B cell (primary cell): ENCODE data around the gene FOXB2. TPM values are rescaled to one million over a fixed set of nuclear protein-coding genes. Genes with fewer than 3 reads are reported as not detected.

Experiments
- ATAC-seq: fragments of 200-7000 bp; cut with Tn5 transposase; one replicate; pipeline ENCODE4 v1.10.0; 2021; ENCODE audit warnings: low read depth, mild to moderate bottlenecking, moderate number of reproducible peaks, moderate library complexity
- CTCF ChIA-PET: fragments of 350-600 bp; sonication (Branson Sonifier 250); formaldehyde crosslinking; loops from one replicate; lab custom pipeline; 2021; ENCODE audit warnings: antibody characterized with exemption, inconsistent platforms; lab: Charles Lee
- POLR2A ChIA-PET: fragments of 350-600 bp; sonication (Branson Sonifier 250); formaldehyde crosslinking; loops from one replicate; lab custom pipeline; 2021; ENCODE audit warnings: antibody characterized with exemption; lab: Charles Lee
- DNase-seq: peaks from one replicate; pipeline ENCODE4 v3.0.0; 2013
- H2AFZ ChIP-seq: 2 replicates; pipeline ENCODE4 v1.6.1; 2012; ENCODE audit warnings: mild to moderate bottlenecking, low read depth, low read length; ENCODE audit not compliant: insufficient read depth, poor library complexity, severe bottlenecking
- H3K27ac ChIP-seq, 2 donors: 1 replicate in 1 of 2; 2 replicates in 1 of 2; pipeline ENCODE4 v1.5.1; 2012 to 2013; ENCODE audit warnings: low read length in 2 of 2, mild to moderate bottlenecking in 2 of 2, moderate library complexity in 1 of 2
- H3K27me3 ChIP-seq, 4 experiments: fragments of 200-600 bp in 1 of 4; sonication (generic) in 1 of 4; replicated peaks in 1 of 4; 1 replicate in 2 of 4; 2 replicates in 2 of 4; pipeline versions ENCODE4 v1.6.1 to v1.7.0; 2013 to 2016; ENCODE audit warnings: low read length in 3 of 4, mild to moderate bottlenecking in 2 of 4, mixed read lengths in 1 of 4, moderate library complexity in 1 of 4; ENCODE audit not compliant: insufficient read depth in 4 of 4, control insufficient read depth in 3 of 4; ENCODE audit errors: control extremely low read depth in 1 of 4
- H3K36me3 ChIP-seq, 2 experiments: replicated peaks in 1 of 2; 1 replicate in 1 of 2; 2 replicates in 1 of 2; pipeline versions ENCODE4 v1.6.1 to v1.7.1; 2013; ENCODE audit warnings: low read length in 1 of 2; ENCODE audit not compliant: insufficient read depth in 2 of 2, control insufficient read depth in 1 of 2; ENCODE audit errors: control extremely low read depth in 1 of 2, extremely low read depth in 1 of 2
- H3K4me1 ChIP-seq, 2 donors: fragments of 200-600 bp in 1 of 2; sonication (generic) in 1 of 2; 1 replicate in 1 of 2; 2 replicates in 1 of 2; pipeline versions ENCODE4 v1.5.1 to v1.6.1; 2013 to 2017; ENCODE audit warnings: low read length in 2 of 2; ENCODE audit not compliant: control insufficient read depth in 2 of 2, insufficient read depth in 2 of 2
- H3K4me2 ChIP-seq: replicated peaks from 2 replicates; pipeline ENCODE3; 2012; ENCODE audit warnings: mild to moderate bottlenecking, low read depth, low read length; ENCODE audit not compliant: poor library complexity, severe bottlenecking
- H3K4me3 ChIP-seq, 5 experiments: fragments of 200-600 bp in 1 of 5; sonication (generic) in 1 of 5; 1 replicate in 3 of 5; 2 replicates in 2 of 5; pipeline versions ENCODE4 v1.5.1 to v1.7.0; 2011 to 2016; ENCODE audit warnings: low read length in 4 of 5, mild to moderate bottlenecking in 4 of 5, low read depth in 2 of 5, control low read depth in 1 of 5, moderate library complexity in 1 of 5; ENCODE audit not compliant: insufficient read depth in 1 of 5; ENCODE audit errors: control extremely low read depth in 1 of 5, extremely low read depth in 1 of 5
- H3K79me2 ChIP-seq: fragments of 200-600 bp; sonication (generic); one replicate; pipeline ENCODE4 v1.6.0; 2016; ENCODE audit warnings: low read length; ENCODE audit not compliant: control insufficient read depth, insufficient read depth
- H3K9ac ChIP-seq: fragments of 200-600 bp; sonication (generic); 2 replicates; pipeline ENCODE4 v1.6.1; 2017; ENCODE audit warnings: mild to moderate bottlenecking, low read length, moderate library complexity
- H3K9me3 ChIP-seq, 3 donors: one replicate each; pipeline versions ENCODE4 v1.6.1 to v1.7.1; 2013; ENCODE audit warnings: low read length in 2 of 3; ENCODE audit not compliant: control insufficient read depth in 2 of 3, insufficient read depth in 1 of 3; ENCODE audit errors: control extremely low read depth in 1 of 3
- H4K20me1 ChIP-seq: 2 replicates; pipeline ENCODE4 v1.6.0; 2012; ENCODE audit warnings: mild to moderate bottlenecking, low read length; ENCODE audit not compliant: insufficient read depth, control insufficient read depth, poor library complexity, severe bottlenecking
- H3K27ac Mint-ChIP-seq: one replicate; pipeline ENCODE4 v1.8.0; 2021; ENCODE audit warnings: mixed read lengths
- H3K27me3 Mint-ChIP-seq: one replicate; pipeline ENCODE4 v1.8.0; 2021; ENCODE audit warnings: mixed read lengths
- H3K4me1 Mint-ChIP-seq: one replicate; pipeline ENCODE4 v1.8.0; 2021; ENCODE audit warnings: mixed read lengths
- H3K4me3 Mint-ChIP-seq: one replicate; pipeline ENCODE4 v1.8.0; 2021; ENCODE audit warnings: mixed read lengths
- H3K9me3 Mint-ChIP-seq: one replicate; pipeline ENCODE4 v1.8.0; 2022; ENCODE audit warnings: mixed read lengths; ENCODE audit not compliant: insufficient read depth
- CTCF ChIP-seq: fragments of 200-600 bp; IDR thresholded peaks from one replicate; pipeline ENCODE4 v1.8.0; 2022; ENCODE audit warnings: antibody characterized with exemption, mild to moderate bottlenecking
- EZH2 ChIP-seq: IDR thresholded peaks from 2 replicates; pipeline ENCODE4 v1.6.1; 2012; ENCODE audit warnings: borderline replicate concordance, low read depth, mild to moderate bottlenecking, moderate library complexity, low read length; ENCODE audit not compliant: insufficient read depth, poor library complexity, severe bottlenecking
- WGBS: methylation state at CpG from one replicate; pipeline ENCODE4 v1.1.5; 2013; ENCODE audit warnings: missing lambda C conversion rate; ENCODE audit not compliant: insufficient coverage; 5-methylcytosine and 5-hydroxymethylcytosine counted together
- intact Hi-C: fragments of 100-400 bp; cut with micrococcal nuclease; formaldehyde crosslinking; loops from one replicate; pipeline ENCODE4 v1.10.0; 2022
- polyA plus RNA-seq: library from polyadenylated mRNA; depleted of rRNA; stranded (reverse); fragments of >200 nt; gene quantifications from 2 replicates; pipeline ENCODE4 v1.2.3, GENCODE V29; 2012
- total RNA-seq, 2 donors: library from RNA; stranded (reverse); fragments of 120-200 nt in 1 of 2; gene quantifications; 1 replicate in 1 of 2; 2 replicates in 1 of 2; pipeline versions ENCODE4 v1.2.3 to v1.2.4, GENCODE V29; 2013 to 2022

FOXB2 gene
- total and polyA plus RNA-seq, 2 donors (not counting 1 experiment from before 2014, with no cell fraction given) = not detected

- CTCF ChIA-PET = interaction anchor here (0.6 kb wide), 1 partner anchor 10 kb away, joined by 4 read pairs; no protein-coding TSS in a partner anchor
Measured at GRCh38 chr9:77024776-77025545, 5.5 kb downstream of the FOXB2 start.

More at GRCh38 chr9:77024776-77025545, 5.5 kb downstream of the FOXB2 start:
- DNase-seq = no peak
- no peak overlapping the region for H3K27ac Mint-ChIP-seq
- intact Hi-C loops = no loop called here
- no peak overlapping the region for H3K4me3 Mint-ChIP-seq
- H3K27me3 ChIP-seq = peaks cover 0 to 54% (median 33%) of the 10 kb centered on the region in 4 experiments
- ATAC-seq = no peak
- no peaks in the 10 kb centered on the region for H3K36me3 ChIP-seq
- no peaks in the 10 kb centered on the region for H3K9me3 Mint-ChIP-seq
- peaks cover 14% of the 10 kb centered on the region for H3K4me1 Mint-ChIP-seq
- POLR2A ChIA-PET = no interaction called here
- H3K79me2 ChIP-seq = no peaks in the 10 kb centered on the region
- TF ChIP-seq CTCF (no peak), EZH2 (no peak)
- H4K20me1 ChIP-seq = no peaks in the 10 kb centered on the region
- H2AFZ ChIP-seq = no peak overlapping the region
- H3K27ac ChIP-seq = no peak overlapping the region
- no peak overlapping the region for H3K9ac ChIP-seq
- peaks cover 57% of the 10 kb centered on the region for H3K27me3 Mint-ChIP-seq
- WGBS = 92% methylated on average over 2 of the region's 3 CpGs
- peaks cover 21 to 22% of the 10 kb centered on the region in 2 donors for H3K4me1 ChIP-seq
- no peak overlapping the region for H3K4me3 ChIP-seq
- H3K9me3 ChIP-seq = peaks cover 0 to 30% (median 3%) of the 10 kb centered on the region in 3 donors
- H3K4me2 ChIP-seq = no peak overlapping the region
